GM19455 (cell line): Measurements from ENCODE around the gene MLST8.

Experiments used
- ATAC-seq: cut with Tn5 transposase; IDR thresholded peaks from one replicate; pipeline ENCODE4 v1.9.1; 2021; ENCODE audit not compliant: unreplicated experiment

MLST8 gene

GRCh38 chr16:2173366-2173765, 31.9 kb upstream of the MLST8 start:
- no peak for ATAC-seq

GRCh38 chr16:2173916-2174315, 31.3 kb upstream of the MLST8 start:
- ATAC-seq, result no peak

- ATAC-seq, result no peak
These were observed 30.7 kb upstream of the MLST8 start for GRCh38 chr16:2174396-2175131.

- ATAC-seq, result no peak
These were observed 29.8 kb upstream of the MLST8 start for GRCh38 chr16:2175454-2175853.

DNA sequence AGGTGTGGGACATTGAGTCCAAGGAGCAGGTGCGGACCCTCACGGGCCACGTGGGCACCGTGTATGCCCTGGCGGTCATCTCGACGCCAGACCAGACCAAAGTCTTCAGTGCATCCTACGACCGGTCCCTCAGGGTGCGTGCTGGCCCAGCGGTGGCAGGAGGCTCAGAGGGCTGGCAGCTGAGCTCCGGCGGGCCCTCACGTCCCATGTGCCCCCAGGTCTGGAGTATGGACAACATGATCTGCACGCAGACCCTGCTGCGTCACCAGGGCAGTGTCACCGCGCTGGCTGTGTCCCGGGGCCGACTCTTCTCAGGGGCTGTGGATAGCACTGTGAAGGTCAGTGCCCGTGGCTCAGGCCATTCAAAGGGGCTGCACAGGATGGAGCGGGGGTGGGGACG, 29.2 kb upstream of the MLST8 start:
- no peak for ATAC-seq

GRCh38 chr16:2177101-2177500, 28.2 kb upstream of the MLST8 start:
- no peak for ATAC-seq

DNA sequence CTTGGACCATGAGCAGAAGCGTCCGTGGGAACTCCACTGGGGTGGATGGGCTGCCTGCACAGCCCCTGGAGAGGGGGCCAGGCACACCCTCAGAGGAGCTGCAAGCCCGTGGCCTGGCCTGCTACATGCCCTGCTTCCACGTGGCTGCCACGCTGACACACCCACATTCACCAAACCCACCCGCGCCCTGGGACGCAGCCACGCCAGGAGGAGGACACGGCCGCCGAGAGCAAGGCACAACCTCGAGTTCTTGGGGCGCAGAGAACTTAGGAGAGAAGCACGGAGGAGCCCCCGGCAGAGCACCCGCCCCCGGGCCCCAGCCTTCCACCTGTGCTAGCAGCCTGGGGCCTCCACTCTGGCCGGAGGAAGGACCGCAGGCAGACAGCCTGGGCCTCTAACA, 27.7 kb upstream of the MLST8 start:
- no peak for ATAC-seq

GRCh38 chr16:2178321-2179106, 26.7 kb upstream of the MLST8 start:
- ATAC-seq, result no peak

DNA sequence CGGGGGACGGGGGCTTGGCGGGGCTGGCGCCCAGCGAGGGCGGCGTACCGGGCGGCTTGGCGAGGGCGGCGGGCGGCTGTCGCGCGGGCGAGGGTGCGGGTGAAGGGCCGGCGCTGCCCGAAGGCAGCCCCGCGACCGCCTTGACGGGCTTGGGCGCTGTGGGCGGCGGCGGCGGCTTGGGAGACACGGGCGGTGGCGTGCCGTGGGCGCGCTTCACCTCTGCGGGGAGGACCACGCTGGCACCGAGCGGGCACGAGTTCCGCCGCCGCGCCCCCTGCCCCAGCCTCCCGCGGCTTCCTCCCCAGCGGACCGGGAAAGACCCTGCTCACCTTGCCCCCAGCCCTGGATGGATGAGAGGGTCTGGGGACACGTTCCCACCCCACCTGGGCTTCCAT, 26.1 kb upstream of the MLST8 start:
- ATAC-seq, result no peak

DNA sequence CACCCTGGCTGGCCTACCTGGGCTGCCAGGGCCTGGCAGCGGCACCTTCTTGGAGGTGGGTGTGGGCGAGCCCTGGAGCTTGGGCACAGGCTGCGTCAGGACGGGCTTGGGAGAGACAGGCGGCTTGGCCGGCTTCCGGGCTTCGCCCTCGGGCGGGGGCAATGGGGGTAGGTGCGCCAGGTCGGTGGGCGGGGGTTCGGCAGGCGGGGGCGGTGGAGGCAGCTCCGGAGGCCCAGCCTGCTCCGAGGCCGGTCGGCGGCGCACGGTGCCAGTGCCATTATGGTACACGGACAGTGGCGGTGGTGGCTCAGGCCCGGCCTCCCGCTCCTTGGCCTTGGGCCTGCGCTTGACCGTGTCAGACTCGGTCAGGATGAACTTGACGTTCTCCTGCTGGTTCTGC, 25.7 kb upstream of the MLST8 start:
- ATAC-seq, result no peak

DNA sequence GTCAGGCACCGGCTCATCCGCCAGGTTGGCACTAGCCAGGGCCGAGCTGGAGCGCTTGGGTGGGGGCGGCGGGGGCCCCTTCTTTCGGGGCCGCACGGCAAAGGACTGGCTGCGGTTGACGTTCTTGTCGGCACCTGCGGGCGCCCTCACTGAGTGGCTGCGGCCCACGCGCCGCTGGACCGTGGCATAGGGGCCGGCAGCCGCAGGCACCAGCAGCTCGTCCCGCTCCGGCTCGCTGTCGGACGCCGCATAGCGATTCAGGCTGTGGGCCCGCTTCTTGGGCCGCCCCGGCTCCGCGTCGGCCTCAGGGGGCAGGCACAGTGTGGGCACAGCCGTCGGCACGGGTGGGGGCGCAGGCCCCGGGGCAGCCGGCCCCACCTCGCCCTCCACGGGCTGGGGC, 24.8 kb upstream of the MLST8 start:
- ATAC-seq, result no peak

GRCh38 chr16:2180962-2181923, 24.0 kb upstream of the MLST8 start:
- ATAC-seq, result no peak

- no peak for ATAC-seq
These were observed 23.3 kb upstream of the MLST8 start for GRCh38 chr16:2181952-2182351.

DNA sequence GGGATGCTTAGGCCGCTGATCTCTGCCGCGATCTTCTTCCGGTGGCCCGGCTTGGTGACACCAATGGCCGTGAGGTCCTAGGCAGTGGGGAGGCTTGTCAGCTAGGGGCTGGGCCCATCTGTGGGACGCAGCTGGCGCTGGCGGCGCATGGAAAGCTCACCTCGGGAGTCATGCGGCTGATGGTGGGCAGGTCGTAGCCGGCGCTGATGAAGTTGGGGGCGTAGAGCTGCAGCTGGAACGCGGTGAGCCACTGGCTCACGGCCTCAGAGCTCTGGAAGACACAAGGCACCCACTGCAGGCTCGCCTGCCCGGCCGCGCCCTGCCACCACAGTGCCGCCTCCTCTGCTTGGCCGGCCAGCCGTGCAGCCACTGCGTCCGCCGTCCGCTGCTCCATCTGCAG, 21.6 kb upstream of the MLST8 start:
- no peak for ATAC-seq

DNA sequence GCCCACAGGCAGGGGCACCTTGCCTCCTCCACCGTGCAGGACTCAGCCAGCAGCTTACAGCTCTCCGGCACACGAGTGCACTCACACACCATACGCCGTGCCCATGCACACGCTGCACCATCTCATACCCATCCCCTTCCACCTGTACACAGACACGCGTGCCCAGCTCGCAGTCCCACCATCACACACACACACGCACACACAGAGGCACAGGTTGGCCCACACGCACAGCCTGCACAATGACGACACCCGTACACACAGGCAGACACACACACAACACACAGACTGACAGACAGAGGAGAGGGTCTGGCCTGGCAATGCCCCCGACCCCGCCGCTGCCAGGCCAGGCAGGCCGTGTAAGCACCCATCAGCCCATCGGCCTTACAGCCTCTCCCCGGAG, 20.9 kb upstream of the MLST8 start:
- no peak for ATAC-seq

DNA sequence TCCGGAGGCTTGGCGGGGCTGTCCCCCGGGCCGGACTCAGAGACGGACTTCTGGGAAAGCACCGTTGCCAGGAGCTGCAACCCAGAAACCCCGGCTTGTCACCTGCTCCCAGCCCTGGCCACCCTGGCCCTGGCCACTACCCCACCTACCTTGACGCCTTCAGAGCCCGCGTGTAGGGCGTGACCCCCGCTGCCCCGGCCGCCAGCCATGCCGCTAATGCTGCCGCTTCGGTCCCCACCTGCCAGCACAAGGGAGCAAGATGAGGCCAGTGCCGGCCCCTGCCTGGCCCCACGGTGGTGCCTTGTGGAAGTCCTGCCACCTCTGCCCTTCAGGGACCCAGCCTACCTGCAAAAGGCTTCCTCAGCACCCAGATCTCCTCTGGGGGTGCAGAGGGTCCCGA, 20.3 kb upstream of the MLST8 start:
- no peak for ATAC-seq

DNA sequence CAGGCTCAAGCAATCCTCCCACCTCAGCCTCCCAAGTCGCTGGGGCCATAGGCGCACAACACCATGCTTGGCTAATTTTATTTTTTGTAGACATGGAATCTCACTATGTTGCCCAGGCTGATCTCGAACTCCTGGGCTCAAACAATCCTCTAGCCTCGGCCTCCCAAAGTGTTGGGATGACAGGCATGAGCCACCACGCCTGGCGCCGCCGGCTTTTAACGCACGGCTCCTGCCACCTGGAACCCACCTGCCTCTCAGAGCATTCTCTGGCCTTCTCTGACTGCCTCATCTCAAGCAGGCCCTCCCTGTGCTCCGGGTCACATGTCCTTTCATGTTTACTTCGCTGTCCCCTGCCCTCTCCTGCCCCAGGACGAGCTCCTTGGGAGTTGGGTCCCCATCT, 19.2 kb upstream of the MLST8 start:
- no peak for ATAC-seq

- no peak for ATAC-seq
These were observed 18.7 kb upstream of the MLST8 start for GRCh38 chr16:2186505-2186904.

DNA sequence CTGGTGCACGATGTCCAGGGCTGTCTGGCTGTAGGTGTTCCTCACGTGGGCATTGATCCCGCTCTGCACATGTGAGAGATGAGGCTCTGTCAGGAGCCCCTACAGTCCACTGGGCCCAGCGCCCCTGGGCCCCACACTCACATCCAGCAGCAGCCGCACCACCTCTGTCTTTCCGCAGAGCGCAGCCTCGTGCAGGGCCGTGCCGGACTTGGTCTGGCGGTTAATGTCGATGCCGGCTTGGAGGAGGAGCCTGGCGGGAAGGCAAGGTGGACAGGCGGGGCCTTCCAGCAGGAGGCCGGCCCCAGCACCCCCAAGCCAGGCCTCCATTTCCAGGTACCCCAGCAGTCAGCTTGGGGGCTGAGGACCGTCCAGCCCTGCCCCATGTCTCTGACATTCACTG, 18.0 kb upstream of the MLST8 start:
- no peak for ATAC-seq

DNA sequence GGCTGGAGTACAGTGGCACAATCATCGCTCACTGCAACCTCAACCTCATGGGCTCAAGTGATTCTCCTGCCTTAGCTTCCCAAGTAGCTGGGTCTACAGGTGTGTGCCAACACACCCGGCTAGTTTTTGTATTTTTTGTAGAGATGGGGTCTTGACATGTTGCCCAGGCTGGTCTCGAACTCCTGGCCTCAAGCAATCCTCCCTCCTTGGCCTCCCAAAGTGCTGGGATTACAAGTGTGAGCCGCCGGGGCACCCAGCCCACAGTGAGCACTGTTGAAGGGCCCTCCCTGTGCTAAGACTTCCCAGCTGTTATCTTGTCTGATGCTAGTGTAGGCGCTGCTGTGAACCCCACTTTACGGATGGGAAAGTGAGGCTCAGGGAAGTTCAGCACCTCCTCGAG, 16.9 kb upstream of the MLST8 start:
- no peak for ATAC-seq

GRCh38 chr16:2189252-2189893, 15.9 kb upstream of the MLST8 start:
- no peak for ATAC-seq
